Measurements from ENCODE around the gene XAGE2. TPM values are rescaled to one million over a fixed set of nuclear protein-coding genes. Genes with fewer than 3 reads are reported as not detected.
"Not testable (repeated sequence)": the region's sequence is repeated elsewhere in the genome, so short reads cannot be mapped to it uniquely, and the experiment has no call there.

Gene XAGE2, protein sequence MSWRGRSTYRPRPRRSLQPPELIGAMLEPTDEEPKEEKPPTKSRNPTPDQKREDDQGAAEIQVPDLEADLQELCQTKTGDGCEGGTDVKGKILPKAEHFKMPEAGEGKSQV
- 5.2 TPM for total RNA-seq
- long read RNA-seq, partial matches to known transcripts, result 0 of 1 reads
- long read RNA-seq, other reads (novel, unspliced or antisense), result 1 of 1 reads

DNA sequence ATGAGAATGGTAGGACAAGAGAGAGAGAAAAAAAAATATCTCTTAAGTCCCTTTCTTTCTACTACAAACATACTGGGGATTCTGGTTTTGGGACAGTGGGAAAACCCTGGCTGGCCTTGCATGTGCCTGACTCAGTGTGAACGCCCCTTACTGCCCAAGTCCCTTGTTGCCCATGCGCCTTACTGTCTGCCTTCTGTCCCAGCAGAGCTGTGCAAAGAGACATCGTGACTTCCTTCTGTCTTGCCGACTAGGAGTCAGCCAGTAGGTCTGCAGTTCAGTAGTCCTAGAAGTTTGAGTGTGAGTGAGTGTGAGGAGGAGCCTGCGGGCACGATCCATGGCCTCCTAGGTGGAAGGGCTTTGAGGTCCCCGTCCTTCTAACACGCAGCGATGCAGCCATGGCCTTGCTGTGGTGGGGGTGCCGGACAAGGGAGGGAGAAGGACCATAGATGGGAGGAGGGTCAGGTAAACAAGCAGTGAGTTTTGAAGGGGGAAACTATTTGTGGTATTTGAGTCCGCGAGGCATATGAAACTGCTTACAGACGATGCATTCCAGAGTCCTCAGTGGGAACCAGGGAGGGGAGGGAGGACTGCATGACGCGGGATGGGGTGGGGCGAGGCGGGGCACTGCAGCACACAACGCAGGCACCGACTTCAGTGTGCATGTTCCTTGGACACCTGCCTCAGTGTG, at the start of gene XAGE2:
Gene XAGE2 (plus strand): TSS at position 654 of the 688 bp plus-strand sequence. CDS start 994 bp downstream, outside the sequence.
- DNase-seq, result no peak
- Histone ChIP-seq H3K9me3 (no peaks in the 10 kb centered on the region), H3K4me3 (no peak within 1 kb of the TSS), H3K36me3 (no peaks in the 10 kb centered on the region), H3K27ac (no peak within 1 kb of the TSS), H3K27me3 (no peaks in the 10 kb centered on the region), H3K4me1 (no peaks in the 10 kb centered on the region)
- TF ChIP-seq, protein P1, sequence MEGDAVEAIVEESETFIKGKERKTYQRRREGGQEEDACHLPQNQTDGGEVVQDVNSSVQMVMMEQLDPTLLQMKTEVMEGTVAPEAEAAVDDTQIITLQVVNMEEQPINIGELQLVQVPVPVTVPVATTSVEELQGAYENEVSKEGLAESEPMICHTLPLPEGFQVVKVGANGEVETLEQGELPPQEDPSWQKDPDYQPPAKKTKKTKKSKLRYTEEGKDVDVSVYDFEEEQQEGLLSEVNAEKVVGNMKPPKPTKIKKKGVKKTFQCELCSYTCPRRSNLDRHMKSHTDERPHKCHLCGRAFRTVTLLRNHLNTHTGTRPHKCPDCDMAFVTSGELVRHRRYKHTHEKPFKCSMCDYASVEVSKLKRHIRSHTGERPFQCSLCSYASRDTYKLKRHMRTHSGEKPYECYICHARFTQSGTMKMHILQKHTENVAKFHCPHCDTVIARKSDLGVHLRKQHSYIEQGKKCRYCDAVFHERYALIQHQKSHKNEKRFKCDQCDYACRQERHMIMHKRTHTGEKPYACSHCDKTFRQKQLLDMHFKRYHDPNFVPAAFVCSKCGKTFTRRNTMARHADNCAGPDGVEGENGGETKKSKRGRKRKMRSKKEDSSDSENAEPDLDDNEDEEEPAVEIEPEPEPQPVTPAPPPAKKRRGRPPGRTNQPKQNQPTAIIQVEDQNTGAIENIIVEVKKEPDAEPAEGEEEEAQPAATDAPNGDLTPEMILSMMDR (IDR thresholded peaks at IDR 0.05), result no peak
- ATAC-seq, result no peak
- intact Hi-C loops (cut with DNase I), result no loop called here

DNA sequence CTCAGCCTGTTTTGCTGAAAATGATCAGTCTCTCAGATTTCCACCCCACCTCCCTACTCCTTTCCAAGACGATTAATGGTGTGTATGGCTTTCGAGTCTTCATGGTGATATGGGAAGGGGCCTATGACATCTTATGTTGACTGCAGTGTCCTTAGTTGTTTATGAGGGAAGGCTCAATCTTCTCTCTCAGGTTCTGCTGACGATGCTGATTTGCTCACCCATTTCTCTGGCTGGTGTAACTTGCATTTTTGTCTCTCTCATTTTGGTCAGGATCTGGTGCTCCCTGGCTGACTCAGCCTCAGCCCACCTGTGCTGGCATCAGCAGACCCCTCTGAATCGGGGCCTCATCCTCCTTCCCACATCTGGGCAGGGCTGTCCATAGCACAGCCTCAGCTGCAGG, 31.4 kb upstream of the XAGE2 start:
- no peaks in the 10 kb centered on the region for H3K9me3 ChIP-seq
- DNase-seq, result no peak
- H3K4me3 ChIP-seq, result no peak overlapping the region
- no peak overlapping the region for H3K27ac ChIP-seq
- no peaks in the 10 kb centered on the region for H3K4me1 ChIP-seq
- TF ChIP-seq, protein P1 (IDR thresholded peaks at IDR 0.05), result no peak
- intact Hi-C loops (cut with DNase I), result no loop called here
- no peaks in the 10 kb centered on the region for H3K27me3 ChIP-seq
- H3K36me3 ChIP-seq, result no peaks in the 10 kb centered on the region
- ATAC-seq, result no peak

DNA sequence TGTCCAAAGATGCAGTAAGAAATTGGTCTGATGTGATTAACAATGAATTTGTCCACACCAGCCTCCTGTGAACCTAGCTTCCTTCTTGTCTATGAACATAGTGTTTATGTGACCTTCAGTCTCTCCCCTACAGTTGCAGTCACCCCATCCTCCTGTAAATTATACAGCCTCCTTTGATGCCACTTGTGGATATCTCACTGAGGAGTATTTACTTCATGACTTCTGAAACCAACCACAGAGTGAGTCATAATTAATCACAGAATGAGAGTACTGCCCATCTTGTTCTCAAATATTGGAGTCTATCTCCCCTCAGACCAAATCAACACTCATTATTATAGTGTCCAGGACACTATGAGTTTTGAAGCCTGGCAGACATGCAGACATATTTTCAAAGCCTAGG, 27.3 kb upstream of the XAGE2 start:
- intact Hi-C loops (cut with DNase I), result no loop called here
- Histone ChIP-seq H3K4me3 (no peak overlapping the region), H3K27ac (no peak overlapping the region), H3K36me3 (no peaks in the 10 kb centered on the region), H3K9me3 (no peaks in the 10 kb centered on the region), H3K27me3 (no peaks in the 10 kb centered on the region), H3K4me1 (no peaks in the 10 kb centered on the region)
- ATAC-seq (no peak), DNase-seq (no peak)
- TF ChIP-seq, protein P1 (IDR thresholded peaks at IDR 0.05), result no peak

DNA sequence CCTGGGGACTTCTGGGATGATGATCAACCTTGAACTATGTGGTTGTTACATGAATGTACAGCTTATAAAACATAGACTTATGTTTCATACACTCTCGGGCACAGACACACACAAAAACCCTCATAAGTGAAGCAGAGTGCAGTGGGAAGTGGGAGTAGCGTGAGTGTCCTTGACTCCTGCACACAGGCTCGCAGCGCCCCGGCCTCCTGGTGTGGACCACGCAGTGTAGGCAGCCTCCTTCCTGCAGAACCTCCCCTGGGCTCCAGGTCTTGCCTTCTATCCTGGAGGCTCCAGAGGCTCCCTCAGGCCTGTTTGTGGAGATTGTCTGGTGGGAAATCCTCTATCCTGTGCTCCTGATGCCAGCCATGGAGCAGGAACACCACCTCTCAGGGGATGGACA, 25.7 kb upstream of the XAGE2 start:
- H3K4me3 ChIP-seq; H3K27ac ChIP-seq; DNase-seq; ATAC-seq; intact Hi-C loops (cut with DNase I); H3K9me3 ChIP-seq; H3K27me3 ChIP-seq; H3K36me3 ChIP-seq; H3K4me1 ChIP-seq: not testable (repeated sequence)

DNA sequence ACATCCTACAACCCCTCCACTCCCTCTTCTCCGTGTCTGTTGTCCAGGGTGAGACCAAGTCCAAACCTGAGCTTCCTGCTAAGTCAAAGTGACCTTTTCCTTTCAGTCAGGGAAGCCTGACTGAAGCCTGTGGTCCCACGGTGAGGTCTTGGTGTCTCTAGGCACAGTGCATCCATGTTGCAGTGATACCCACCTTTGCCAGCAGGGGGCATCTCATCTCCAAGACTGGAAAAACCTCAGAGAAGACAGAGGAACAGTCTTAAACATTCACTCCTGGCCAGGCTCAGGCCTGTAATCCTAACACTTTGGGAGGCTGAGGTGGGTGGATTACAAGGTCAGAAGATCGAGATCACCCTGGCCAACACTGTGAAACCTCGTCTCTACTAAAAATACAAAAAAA, 23.4 kb upstream of the XAGE2 start:
- H3K4me3 ChIP-seq; H3K27me3 ChIP-seq; H3K36me3 ChIP-seq; DNase-seq; H3K27ac ChIP-seq; intact Hi-C loops (cut with DNase I); H3K4me1 ChIP-seq; H3K9me3 ChIP-seq: not testable (repeated sequence)
- peak; percentile 86 for ATAC-seq
- TF ChIP-seq, protein P1 (IDR thresholded peaks at IDR 0.05), result peak; percentile 44
